ENCODE data around the gene TXNDC15. TPM values are rescaled to one million over a fixed set of nuclear protein-coding genes. Genes with fewer than 3 reads are reported as not detected.
A peak's percentile ranks its signal among the peaks of the same experiment; 100 is the strongest.
"Not testable (repeated sequence)": the region's sequence is repeated elsewhere in the genome, so short reads cannot be mapped to it uniquely, and the experiment has no call there.

The TXNDC15 gene
- 84.0 and 107 TPM in 2 replicates for total RNA-seq

GRCh38 chr5:134873987-134874830, at the start of gene TXNDC15:
Gene TXNDC15, plus strand, starts transcription at chr5:134874371. Its CDS starts 57 bp downstream, at chr5:134874428.
- peak; percentile 91 for DNase-seq

- no peak for DNase-seq
These were observed 49.5 kb upstream of the TXNDC15 start for GRCh38 chr5:134824681-134825080.

GRCh38 chr5:134825212-134825611, 49.0 kb upstream of the TXNDC15 start:
- DNase-seq, result no peak

GRCh38 chr5:134833340-134834032, 40.7 kb upstream of the TXNDC15 start:
- DNase-seq, result no peak

- no peak for DNase-seq
These were observed 38.5 kb upstream of the TXNDC15 start for GRCh38 chr5:134835623-134836022.

- no peak for DNase-seq
These were observed 36.5 kb upstream of the TXNDC15 start for GRCh38 chr5:134837530-134838181.

- not testable (repeated sequence) for DNase-seq
These were observed 35.8 kb upstream of the TXNDC15 start for GRCh38 chr5:134838361-134838760.

- DNase-seq, result no peak
These were observed 33.4 kb upstream of the TXNDC15 start for GRCh38 chr5:134840811-134841210.

GRCh38 chr5:134844252-134844651, 29.9 kb upstream of the TXNDC15 start:
- no peak for DNase-seq

GRCh38 chr5:134845335-134845851, 28.8 kb upstream of the TXNDC15 start:
- DNase-seq, result peak; percentile 63

- peak; percentile 99 for DNase-seq
These were observed 28.1 kb upstream of the TXNDC15 start, which contains the start of gene C5orf24 for GRCh38 chr5:134845852-134846640. Gene C5orf24, plus strand, starts transcription at chr5:134845968. Its CDS starts 8,933 bp downstream, at chr5:134854901.

- DNase-seq, result peak; percentile 51
These were observed 27.6 kb upstream of the TXNDC15 start for GRCh38 chr5:134846641-134846960.

- DNase-seq, result not testable (repeated sequence)
These were observed 24.7 kb upstream of the TXNDC15 start for GRCh38 chr5:134849434-134849933.

GRCh38 chr5:134851307-134851923, 22.8 kb upstream of the TXNDC15 start:
- DNase-seq, result peak; percentile 53

GRCh38 chr5:134856465-134856864, 17.7 kb upstream of the TXNDC15 start:
- DNase-seq, result not testable (repeated sequence)

GRCh38 chr5:134857401-134857800, 16.8 kb upstream of the TXNDC15 start:
- DNase-seq, result no peak

- DNase-seq, result no peak
These were observed 9.5 kb upstream of the TXNDC15 start for GRCh38 chr5:134864707-134865106.

- DNase-seq, result no peak
These were observed 677 bp upstream of the TXNDC15 start for GRCh38 chr5:134873494-134873893.

GRCh38 chr5:134874831-134875655, 872 bp downstream of the TXNDC15 start:
- peak; percentile 75 for DNase-seq

- DNase-seq, result no peak
These were observed 3.0 kb downstream of the TXNDC15 start for GRCh38 chr5:134877159-134877558.

- no peak for DNase-seq
These were observed 4.2 kb downstream of the TXNDC15 start for GRCh38 chr5:134878403-134878802.
